Right lobe of liver (tissue), 4 donors: ENCODE measurements around the gene SGPP2.

Experiments
- POLR2A ChIP-seq: fragments of 450-650 bp; IDR thresholded peaks from one replicate; pipeline ENCODE4 v1.6.1; 2017; ENCODE audit warnings: antibody characterized with exemption, mild to moderate bottlenecking
- TF ChIP-seq, protein P1 (sequence below), 4 donors: fragments of 200-600 bp in 3 of 4; fragments of 450-650 bp in 1 of 4; IDR thresholded peaks; one replicate each; pipeline versions ENCODE4 v1.5.1 to v1.8.0; 2016 to 2022; ENCODE audit warnings: antibody characterized with exemption in 4 of 4, mild to moderate bottlenecking in 2 of 4
- donor health status: DM: no; HTN: no; CAD: no.
- donor health status: DM: no; HTN: no; CAD: no.
- donor health status: DM: no; HTN: yes; CAD: no.

DNA sequence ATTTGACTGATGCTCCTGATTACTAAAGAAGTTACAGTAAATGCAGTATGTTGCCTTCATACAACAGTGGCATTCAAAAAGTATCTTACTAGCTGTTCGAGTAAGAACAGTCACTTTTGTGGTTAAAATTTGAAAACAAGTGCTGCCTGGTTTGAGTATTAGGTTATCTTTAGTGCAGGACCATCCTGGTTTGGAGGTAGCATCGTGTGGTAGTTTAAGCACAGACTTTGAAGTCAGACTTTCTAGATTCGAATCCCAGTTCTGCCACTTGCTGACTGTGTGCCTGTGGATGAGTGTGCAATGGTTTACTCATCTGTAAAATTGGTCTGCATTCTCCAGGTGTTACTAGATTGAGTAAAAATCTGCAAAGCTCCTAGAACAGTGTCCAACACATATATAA, 96.8 kb downstream of the SGPP2 start:
- TF ChIP-seq POLR2A, result no peak
- TF ChIP-seq, protein P1, sequence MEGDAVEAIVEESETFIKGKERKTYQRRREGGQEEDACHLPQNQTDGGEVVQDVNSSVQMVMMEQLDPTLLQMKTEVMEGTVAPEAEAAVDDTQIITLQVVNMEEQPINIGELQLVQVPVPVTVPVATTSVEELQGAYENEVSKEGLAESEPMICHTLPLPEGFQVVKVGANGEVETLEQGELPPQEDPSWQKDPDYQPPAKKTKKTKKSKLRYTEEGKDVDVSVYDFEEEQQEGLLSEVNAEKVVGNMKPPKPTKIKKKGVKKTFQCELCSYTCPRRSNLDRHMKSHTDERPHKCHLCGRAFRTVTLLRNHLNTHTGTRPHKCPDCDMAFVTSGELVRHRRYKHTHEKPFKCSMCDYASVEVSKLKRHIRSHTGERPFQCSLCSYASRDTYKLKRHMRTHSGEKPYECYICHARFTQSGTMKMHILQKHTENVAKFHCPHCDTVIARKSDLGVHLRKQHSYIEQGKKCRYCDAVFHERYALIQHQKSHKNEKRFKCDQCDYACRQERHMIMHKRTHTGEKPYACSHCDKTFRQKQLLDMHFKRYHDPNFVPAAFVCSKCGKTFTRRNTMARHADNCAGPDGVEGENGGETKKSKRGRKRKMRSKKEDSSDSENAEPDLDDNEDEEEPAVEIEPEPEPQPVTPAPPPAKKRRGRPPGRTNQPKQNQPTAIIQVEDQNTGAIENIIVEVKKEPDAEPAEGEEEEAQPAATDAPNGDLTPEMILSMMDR (IDR thresholded peaks at IDR 0.05), result no peak
